MCF 10A (cell line): ENCODE data around the gene POMT2. TPM values are rescaled to one million over a fixed set of nuclear protein-coding genes. Genes with fewer than 3 reads are reported as not detected.

Experiments used
- BruUV-seq: library from RNA; stranded (reverse); fragments of 400-500 nt; replicated peaks from 2 replicates; lab custom pipeline; 2021; lab: Mats Ljungman, UMichigan
- CTCF ChIA-PET: fragments of 300-600 bp; sonication (Branson Sonifier 250); formaldehyde crosslinking; extraction: SDS; loops from one replicate; lab custom pipeline; 2021; ENCODE audit warnings: antibody characterized with exemption, inconsistent platforms; lab: Yijun Ruan, JAX
- POLR2A ChIA-PET: fragments of 300-600, 350-650 bp; sonication (Branson Sonifier 250); formaldehyde crosslinking; extraction: SDS; loops from one replicate; lab custom pipeline; 2020; ENCODE audit warnings: antibody characterized with exemption, inconsistent platforms; lab: Yijun Ruan, JAX
- DNase-seq: peaks from one replicate; pipeline ENCODE4 v3.0.0-alpha.2; 2018; ENCODE audit not compliant: unreplicated experiment
- H3K27ac Mint-ChIP-seq: one replicate; pipeline ENCODE4 v1.8.0; 2022; ENCODE audit warnings: mild to moderate bottlenecking, low read depth, mixed read lengths; ENCODE audit not compliant: unreplicated experiment
- H3K27me3 Mint-ChIP-seq: one replicate; pipeline ENCODE4 v1.8.0; 2022; ENCODE audit warnings: mixed read lengths; ENCODE audit not compliant: insufficient read depth, unreplicated experiment
- H3K36me3 Mint-ChIP-seq: one replicate; pipeline ENCODE4 v1.8.0; 2022; ENCODE audit warnings: mild to moderate bottlenecking, moderate library complexity, mixed read lengths; ENCODE audit not compliant: insufficient read depth, unreplicated experiment
- H3K4me1 Mint-ChIP-seq: one replicate; pipeline ENCODE4 v1.8.0; 2022; ENCODE audit warnings: mixed read lengths; ENCODE audit not compliant: insufficient read depth, unreplicated experiment
- H3K4me3 Mint-ChIP-seq: one replicate; pipeline ENCODE4 v1.8.0; 2022; ENCODE audit warnings: mild to moderate bottlenecking, moderate library complexity, mixed read lengths; ENCODE audit not compliant: unreplicated experiment
- H3K9me3 Mint-ChIP-seq: one replicate; pipeline ENCODE4 v1.8.0; 2022; ENCODE audit warnings: mixed read lengths; ENCODE audit not compliant: unreplicated experiment
- CTCF ChIP-seq: fragments of 200-600 bp; IDR thresholded peaks from one replicate; pipeline ENCODE4 v1.8.0; 2022; ENCODE audit warnings: antibody characterized with exemption, mild to moderate bottlenecking; ENCODE audit not compliant: unreplicated experiment
- intact Hi-C: fragments of 100-400 bp; cut with micrococcal nuclease; formaldehyde crosslinking; loops from 2 replicates; pipeline ENCODE4 v1.14.1; 2022
- total RNA-seq: library from RNA; stranded (reverse); gene quantifications from 2 replicates; pipeline ENCODE4 v1.2.3, GENCODE V29; 2022

POMT2 gene
- total RNA-seq, 1 experiment from 2014 or later, result 32.1 TPM

- Mint-ChIP-seq H3K36me3 (no peaks in the 10 kb centered on the region), H3K4me3 (no peak overlapping the region), H3K27ac (no peak overlapping the region), H3K27me3 (no peaks in the 10 kb centered on the region), H3K9me3 (no peaks in the 10 kb centered on the region), H3K4me1 (peaks cover 3% of the 10 kb centered on the region)
- TF ChIP-seq CTCF, result no peak
- ChIA-PET CTCF (interaction anchor here (0.5 to 0.7 kb wide), 2 partner anchors 41 to 236 kb away, joined by 3 read pairs; no protein-coding TSS in a partner anchor), POLR2A (no interaction called here)
- BruUV-seq, result no TSS peak
- DNase-seq, result no peak
- intact Hi-C loops, result no loop called here
Measured at GRCh38 chr14:77327111-77327510, 6.4 kb upstream of the POMT2 start.

GRCh38 chr14:77325746-77326094 lies 5.0 kb upstream of the POMT2 start:
- Mint-ChIP-seq H3K36me3 (no peaks in the 10 kb centered on the region), H3K27ac (no peak overlapping the region), H3K9me3 (no peaks in the 10 kb centered on the region), H3K27me3 (no peaks in the 10 kb centered on the region), H3K4me1 (peaks cover 6% of the 10 kb centered on the region), H3K4me3 (no peak overlapping the region)
- no peak for TF ChIP-seq CTCF
- ChIA-PET POLR2A (no interaction called here), CTCF (interaction anchor here (0.8 to 1.7 kb wide), 4 partner anchors 10 to 174 kb away, joined by 3 to 5 read pairs (median 4); no protein-coding TSS in a partner anchor)
- DNase-seq, result no peak
- no TSS peak for BruUV-seq
- intact Hi-C loops, result no loop called here

DNA sequence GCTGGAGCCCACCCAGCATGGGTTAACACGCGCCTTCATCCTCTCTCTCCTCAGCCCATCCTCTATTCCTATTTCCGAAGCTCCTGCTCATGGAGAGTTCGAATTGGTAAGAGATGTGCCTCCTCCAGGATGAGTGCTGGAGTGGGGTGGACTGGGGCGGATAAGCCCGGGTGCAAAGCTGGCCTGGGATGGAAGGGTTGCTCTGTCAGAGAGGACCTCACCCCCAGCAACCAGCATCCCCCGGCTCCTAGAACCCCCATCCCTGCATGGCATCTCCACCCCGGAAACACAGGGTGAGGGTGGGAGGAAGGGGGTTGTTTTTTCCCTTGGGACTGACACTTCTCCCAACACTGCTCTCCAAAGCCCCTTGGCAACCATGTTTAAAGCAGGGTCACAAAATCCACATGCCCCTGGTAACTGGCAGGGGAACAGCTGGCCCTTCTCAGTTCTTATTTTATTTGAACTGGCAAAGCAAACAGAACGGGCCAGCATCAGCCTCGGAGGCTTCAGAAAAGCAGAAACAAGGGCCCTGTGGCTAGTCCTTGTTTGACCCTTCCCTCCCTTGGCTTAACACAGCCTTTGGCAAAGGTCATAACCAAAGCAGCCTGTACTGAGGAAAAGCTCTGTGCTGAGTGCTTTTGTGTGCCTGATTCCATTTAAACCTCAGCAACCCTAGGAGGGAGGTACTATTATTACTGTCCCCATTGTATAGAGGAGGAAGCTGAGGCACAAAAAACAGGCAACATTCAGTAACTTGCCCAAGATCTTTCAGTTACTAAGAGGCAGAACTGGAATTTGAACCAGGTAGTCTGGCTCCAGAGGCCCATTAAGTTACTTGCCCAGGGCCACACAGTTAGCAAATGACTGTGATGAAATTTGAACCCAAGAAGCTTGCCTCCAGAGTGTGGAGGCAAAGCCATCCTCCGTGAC lies 4.4 kb upstream of the POMT2 start:
- ChIA-PET CTCF (interaction anchor here (0.8 to 1.7 kb wide), 4 partner anchors 9 to 174 kb away, joined by 3 to 5 read pairs (median 4); no protein-coding TSS in a partner anchor), POLR2A (no interaction called here)
- Mint-ChIP-seq H3K4me3 (no peak overlapping the region), H3K36me3 (no peaks in the 10 kb centered on the region), H3K27me3 (no peaks in the 10 kb centered on the region), H3K27ac (no peak overlapping the region), H3K9me3 (no peaks in the 10 kb centered on the region), H3K4me1 (peaks cover 6% of the 10 kb centered on the region)
- no peak for DNase-seq
- TF ChIP-seq CTCF, result no peak
- intact Hi-C loops, result loop anchor here (5.0 kb wide), 1 partner anchor 132 kb away; the partner anchor contains the start of genes AHSA1 and VIPAS39
- BruUV-seq, result no TSS peak

GRCh38 chr14:77324289-77324688 lies 3.6 kb upstream of the POMT2 start:
- no peak for DNase-seq
- intact Hi-C loops, result loop anchor here (5.0 kb wide), 1 partner anchor 133 kb away; the partner anchor contains the start of genes AHSA1 and VIPAS39
- ChIA-PET CTCF (no interaction called here), POLR2A (interaction anchor here (0.7 kb wide), 1 partner anchor 133 kb away, joined by 4 read pairs; the partner anchor contains the start of gene VIPAS39)
- BruUV-seq, result no TSS peak
- H3K4me1 Mint-ChIP-seq, result peaks cover 11% of the 10 kb centered on the region
- H3K4me3 Mint-ChIP-seq, result no peak overlapping the region
- no peaks in the 10 kb centered on the region for H3K36me3 Mint-ChIP-seq
- no peaks in the 10 kb centered on the region for H3K27me3 Mint-ChIP-seq
- TF ChIP-seq CTCF, result no peak
- H3K27ac Mint-ChIP-seq, result no peak overlapping the region
- H3K9me3 Mint-ChIP-seq, result no peaks in the 10 kb centered on the region
